NCI-H2029 (cell line): ENCODE data around the gene EN2.
"Not testable (repeated sequence)": the region's sequence is repeated elsewhere in the genome, so short reads cannot be mapped to it uniquely, and the experiment has no call there.

ENCODE experiments used
- DNase-seq: peaks from one replicate; lab custom pipeline; 2025; lab: John Stamatoyannopoulos, UW

EN2 gene

DNA sequence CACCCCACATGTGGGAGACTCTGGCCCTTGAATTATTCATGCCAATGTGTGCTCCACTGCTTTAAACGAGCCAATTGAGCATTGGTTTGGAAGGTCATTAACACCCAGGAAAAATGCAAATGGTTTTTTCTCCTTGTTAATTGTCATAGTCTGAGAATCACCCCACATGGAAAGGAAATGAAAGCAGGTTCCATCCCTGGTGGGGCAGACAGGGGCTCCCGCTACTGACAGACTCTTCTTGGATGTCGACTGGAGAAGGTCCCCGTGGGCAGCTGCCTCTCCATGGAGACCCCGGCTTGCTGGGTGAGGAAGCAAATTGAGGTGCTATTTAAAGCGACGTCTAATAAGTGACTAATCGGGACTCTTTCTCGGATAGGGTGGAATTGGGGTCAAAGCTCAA, 32.0 kb upstream of the EN2 start:
- DNase-seq: no peak

DNA sequence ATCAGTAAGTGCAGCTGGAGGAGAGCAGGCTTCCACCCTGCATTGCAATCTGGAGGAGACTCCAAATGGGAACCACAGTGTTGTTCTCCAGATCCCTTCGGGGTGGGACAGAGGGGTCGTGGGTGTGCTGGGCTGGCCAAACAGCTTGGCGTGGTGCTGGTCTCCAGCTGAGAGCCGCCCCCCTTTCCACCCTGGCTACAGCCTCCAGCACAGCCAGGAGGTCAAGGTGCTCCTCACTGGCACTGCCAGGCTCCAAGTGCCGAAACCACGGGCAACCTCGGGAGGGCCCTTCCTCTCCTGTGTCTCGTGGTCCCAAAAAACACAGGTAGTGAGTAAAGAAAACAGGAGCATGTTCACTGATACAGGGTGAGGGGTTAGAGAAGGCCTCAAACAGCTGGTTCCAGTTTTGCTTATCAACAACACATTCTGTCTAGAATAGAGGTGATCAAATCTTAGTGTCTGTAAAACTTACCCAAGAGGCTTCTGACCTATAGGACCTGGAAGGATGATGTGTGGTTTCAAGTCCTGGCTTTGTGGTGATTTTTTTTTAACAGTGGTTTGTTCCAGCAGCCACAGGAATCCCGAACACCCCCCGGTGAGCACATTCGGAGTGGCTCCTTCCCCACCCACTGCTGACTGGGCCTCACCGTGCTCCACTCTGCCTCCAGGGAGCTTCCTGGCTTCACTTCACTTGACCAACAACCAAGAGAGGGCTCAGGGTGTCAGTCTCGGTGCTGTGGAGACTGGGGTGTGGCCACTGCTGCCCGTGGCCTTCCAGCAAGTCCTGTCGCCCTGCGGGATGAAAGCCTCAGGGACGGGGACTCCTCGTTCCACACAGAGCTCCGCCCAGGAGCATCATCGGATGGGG, 31.2 kb upstream of the EN2 start:
- DNase-seq: no peak

DNA sequence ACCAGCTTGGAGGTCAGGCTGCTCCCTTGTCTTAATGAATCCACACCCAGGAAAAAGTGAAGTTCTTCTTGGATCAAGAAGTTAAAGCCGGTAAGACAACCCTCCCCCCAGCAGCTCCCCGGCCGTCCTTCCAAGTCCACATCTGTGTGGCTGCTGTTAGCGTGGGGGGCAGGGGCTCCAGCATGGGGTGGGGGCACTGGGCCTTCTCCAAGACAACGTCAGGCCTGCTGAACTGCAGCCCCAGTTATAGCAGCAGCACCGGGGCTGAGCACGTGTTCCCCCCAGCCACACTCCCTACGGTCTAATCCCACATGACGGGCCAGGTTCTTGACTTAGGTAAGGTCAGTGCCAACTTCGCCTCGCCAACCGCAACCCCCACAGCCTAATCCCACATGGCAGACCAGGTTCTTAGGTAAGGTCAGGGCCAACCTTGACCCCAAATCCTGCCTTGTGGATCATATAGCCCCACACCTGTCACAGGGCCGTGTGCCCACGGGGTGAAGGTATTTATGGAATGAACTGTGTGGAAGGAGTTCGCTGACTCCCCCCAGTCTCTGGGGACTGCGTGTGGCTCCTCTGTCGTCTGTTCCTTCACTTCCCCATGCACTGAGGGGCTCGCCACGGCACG, 30.4 kb upstream of the EN2 start:
- no peak for DNase-seq

- no peak for DNase-seq
These were observed 29.6 kb upstream of the EN2 start for GRCh38 chr7:155428171-155428834.

GRCh38 chr7:155429651-155430050, 28.3 kb upstream of the EN2 start:
- DNase-seq: no peak

DNA sequence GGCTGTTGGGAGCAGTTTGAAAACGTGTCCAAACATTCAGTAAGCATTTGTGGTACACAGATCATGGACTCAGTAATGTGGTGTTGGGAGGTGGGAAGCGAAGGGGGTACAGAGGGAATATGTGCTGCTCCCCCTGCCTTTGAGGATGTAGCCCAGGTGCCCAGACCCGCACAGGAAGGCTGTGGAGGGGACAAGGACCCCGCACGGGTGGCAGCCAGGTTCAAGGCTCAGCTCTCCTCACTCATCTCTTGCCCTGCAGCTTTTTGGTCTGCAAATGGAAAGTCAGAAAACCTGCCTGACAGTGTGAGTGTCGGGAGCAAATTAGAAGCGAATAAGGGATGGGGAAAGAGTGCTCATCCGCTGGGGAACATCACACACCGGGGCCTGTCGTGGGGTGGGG, 27.3 kb upstream of the EN2 start:
- no peak for DNase-seq

GRCh38 chr7:155431231-155431630, 26.7 kb upstream of the EN2 start:
- DNase-seq: no peak

- DNase-seq: no peak
These were observed 26.2 kb upstream of the EN2 start for GRCh38 chr7:155431711-155432110.

DNA sequence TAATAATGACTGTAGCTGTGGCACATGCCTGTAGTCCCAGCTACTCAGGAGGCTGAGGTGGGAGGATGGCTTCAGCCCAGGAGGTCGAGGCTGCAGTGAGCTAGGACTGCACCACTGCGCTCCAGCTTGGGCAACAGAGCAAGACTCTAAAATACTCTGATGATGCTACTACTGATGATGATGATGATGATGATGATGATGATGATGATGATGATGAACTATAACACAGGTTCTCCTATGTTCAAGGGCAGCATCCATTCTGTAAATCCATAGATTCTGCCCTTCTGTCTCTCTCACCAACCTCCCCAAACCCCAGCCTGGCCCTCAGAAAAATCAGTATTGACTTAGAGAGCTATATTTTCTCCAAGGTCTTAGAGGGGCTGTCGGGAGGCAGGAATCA, 22.8 kb upstream of the EN2 start:
- no peak for DNase-seq

- no peak for DNase-seq
These were observed 20.1 kb upstream of the EN2 start for GRCh38 chr7:155437836-155438235.

DNA sequence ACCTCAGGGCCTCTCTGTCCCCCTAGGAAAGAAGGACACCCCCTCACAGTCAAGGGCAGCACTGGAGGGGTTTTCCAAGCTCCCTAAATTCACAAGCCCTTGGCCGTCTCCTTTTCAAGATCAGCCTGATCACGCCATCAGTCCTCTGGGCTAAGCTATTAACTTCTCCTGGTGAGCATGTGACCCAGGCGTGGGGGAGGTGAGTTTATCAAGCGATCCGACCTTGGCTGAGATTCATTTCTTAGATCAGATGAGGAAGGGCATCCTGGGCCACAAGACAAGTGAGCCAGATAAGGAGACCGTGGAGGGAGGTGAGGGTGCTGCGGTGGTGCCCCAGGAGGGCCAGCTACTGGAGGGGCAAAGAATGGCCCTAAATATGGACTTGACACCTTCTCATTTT, 19.2 kb upstream of the EN2 start:
- DNase-seq: no peak

- no peak for DNase-seq
These were observed 18.5 kb upstream of the EN2 start for GRCh38 chr7:155439311-155440017.

DNA sequence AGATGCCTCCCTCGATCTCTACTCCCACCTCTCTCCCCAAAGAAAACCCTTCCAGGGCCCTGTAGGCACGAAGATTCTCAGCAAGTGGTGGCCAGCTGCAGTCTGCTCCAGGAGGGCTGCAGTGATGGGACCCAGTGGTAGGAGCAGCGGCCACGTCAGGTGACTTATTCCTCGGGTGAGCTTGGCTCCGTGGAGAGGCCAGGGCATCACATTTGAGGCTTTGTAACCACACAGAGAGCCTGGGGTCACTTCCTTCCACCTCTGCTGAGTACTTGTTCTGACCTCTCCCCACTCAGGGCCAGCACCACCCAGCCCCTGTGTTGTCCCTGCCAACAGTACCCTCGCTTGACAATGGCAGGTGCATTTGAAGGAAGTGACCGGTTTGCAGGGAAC, 17.9 kb upstream of the EN2 start:
- DNase-seq: no peak

DNA sequence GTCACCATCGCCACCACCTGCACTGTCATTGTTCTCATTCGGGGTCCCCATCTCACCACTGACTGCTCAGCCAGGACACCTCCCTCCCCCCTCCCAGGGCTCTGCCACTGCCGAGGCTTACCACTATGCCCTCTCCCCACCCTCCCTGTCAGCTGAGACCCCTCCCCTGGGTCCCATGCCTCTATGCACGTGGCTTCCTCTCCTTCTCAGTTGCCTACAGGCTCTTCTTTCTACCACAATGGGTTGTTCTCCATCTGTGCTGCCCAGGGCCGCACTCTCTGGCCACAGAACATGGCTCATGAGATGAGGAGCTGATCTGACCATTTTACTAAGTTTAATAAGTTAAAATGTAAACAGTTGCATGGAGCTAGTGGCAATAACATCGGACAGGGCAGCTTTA, 16.1 kb upstream of the EN2 start:
- no peak for DNase-seq

GRCh38 chr7:155444746-155445145, 13.2 kb upstream of the EN2 start:
- DNase-seq: no peak

- not testable (repeated sequence) for DNase-seq
These were observed 12.3 kb upstream of the EN2 start for GRCh38 chr7:155445606-155446005.

DNA sequence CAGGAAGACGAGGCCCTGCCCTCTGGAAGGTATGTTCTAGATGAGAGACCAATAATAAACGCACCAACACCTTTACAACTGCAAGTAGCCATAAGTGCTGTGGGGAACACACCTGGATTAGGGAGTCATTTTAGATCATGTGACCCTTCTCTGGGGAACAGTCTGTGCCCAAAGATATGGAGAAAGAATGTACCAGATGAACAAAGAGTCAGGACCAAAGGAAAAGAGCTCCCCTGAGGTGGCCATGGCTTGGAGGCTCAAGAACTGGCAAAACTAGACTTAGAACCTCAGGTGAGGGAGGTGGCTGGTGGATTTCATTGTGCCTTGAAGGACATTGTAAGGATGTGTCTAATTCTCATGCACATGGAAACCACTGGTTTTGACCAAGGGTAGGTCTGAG, 10.3 kb upstream of the EN2 start:
- no peak for DNase-seq

DNA sequence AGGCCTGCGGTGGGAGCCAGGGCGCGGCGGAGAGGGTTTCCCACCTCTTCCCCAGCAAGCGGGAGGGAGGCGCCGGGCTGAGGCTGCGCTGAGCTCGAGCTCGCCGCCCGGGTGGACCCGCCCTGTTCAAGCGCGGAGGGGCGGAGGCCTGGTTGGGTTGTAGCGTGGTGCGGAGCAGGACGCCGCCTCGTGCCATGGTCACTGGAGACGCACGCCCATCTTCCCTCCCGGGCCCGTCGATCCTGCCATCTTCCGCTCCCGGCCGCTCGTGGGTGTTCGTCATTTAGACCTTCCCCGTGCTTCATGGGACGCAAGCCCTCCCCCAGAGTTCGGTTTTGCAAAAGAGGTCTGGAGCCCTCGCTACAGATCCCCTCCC, 9.3 kb upstream of the EN2 start:
- no peak for DNase-seq

DNA sequence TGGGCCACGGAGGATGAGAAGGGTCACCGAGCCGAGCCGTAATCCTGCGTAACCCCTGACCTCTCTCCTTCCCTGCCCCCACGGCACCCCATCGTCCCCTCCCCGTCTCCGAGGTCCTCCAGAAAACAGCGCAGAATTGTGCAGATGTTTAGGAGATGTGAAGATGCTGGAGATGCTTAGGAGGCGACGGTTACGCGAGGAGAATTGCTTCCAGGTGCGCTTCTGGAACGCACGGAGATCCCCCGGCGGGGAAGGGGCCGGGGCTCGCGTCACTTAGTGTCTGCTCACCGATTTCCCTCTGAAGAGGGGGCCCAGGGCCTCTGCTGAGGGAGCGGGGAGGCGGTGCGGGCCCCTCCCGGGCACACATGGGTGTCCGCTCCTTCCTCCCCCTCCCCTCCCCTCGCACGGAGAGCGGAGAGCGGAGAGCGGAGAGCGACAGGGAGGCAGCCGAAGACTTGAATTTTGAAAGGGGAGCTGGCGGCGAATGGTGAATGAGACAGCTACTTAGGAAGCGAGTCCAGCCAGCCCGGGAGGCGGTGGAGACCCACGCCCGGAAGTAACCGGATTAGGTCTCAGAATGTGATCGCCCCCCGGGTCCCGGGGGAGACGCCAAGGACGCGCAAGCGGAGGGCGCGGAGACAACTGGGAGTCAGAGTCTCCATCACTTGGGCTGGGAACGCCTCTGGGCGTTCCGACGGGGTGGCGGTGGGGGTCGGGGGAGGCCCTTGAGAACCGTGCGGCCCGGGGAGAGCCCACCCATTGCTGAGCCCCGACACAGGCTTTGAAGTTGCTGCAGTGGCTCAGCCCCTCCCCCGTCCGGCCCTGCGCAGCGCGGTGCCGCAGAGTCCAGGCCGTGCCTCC, 8.7 kb upstream of the EN2 start:
- DNase-seq: no peak

GRCh38 chr7:155449869-155450557, 7.9 kb upstream of the EN2 start:
- DNase-seq: no peak

GRCh38 chr7:155450558-155450969, 7.4 kb upstream of the EN2 start:
- DNase-seq: no peak
